Measurements from ENCODE around the gene SGCG. TPM values are rescaled to one million over a fixed set of nuclear protein-coding genes. Genes with fewer than 3 reads are reported as not detected.

SGCG gene
- total and polyA plus RNA-seq, 10 of the 15 experiments (the other 5 are each of a cell fraction or from before 2014, with no cell fraction given), result not detected

DNA sequence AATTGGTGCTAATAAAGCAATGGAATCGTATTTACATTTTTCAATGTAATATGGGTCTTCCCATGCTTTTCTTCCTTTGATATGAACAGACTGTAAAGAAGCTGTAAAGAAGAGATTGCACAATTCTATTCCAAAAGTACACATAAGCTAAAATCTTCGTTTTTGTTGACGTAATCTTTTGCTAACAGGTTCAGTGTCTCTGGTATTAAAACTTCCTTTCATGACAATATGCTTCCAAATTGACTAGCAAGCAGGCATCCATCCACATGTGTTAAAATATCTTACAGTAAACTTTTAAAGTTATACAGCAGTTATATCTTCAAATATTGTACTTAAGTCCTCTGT, 19.3 kb upstream of the SGCG start:
- WGBS (ENCODE audit: insufficient coverage, insufficient replicate concordance, low lambda C conversion rate, missing lambda C conversion rate), result 38% methylated on average over 3 of the region's 3 CpGs
- ATAC-seq, result no peak
- Histone ChIP-seq H3K9ac (ENCODE audit: control insufficient read depth, insufficient read depth, low read length) (no peak overlapping the region), H3K79me2 (ENCODE audit: control insufficient read depth, insufficient read depth, low read length) (no peaks in the 10 kb centered on the region), H3K9me3 (replicated peaks; ENCODE audit: control insufficient read depth, insufficient read depth, low read length) (no peaks in the 10 kb centered on the region), H3K4me2 (ENCODE audit: control insufficient read depth, insufficient read depth) (no peak overlapping the region), H3K36me3 (ENCODE audit: control insufficient read depth in 2 of 2, insufficient read depth in 2 of 2, low read length in 1 of 2) (no peaks in the 10 kb centered on the region), H4K20me1 (ENCODE audit: control insufficient read depth, insufficient read depth) (no peaks in the 10 kb centered on the region), H3K27me3 (replicated peaks in 1 of 2; ENCODE audit: control insufficient read depth in 2 of 2, insufficient read depth in 2 of 2, low read length in 1 of 2) (peaks cover 0 to 4% of the 10 kb centered on the region in 2 experiments; a peak in 2 of 4 replicates), H3K27ac (ENCODE audit: control insufficient read depth, insufficient read depth) (no peak overlapping the region), H3K4me1 (ENCODE audit: control insufficient read depth, insufficient read depth, low read length) (no peaks in the 10 kb centered on the region), H2AFZ (ENCODE audit: control insufficient read depth, low read depth, low read length) (no peak overlapping the region), H3K4me3 (no peak overlapping the region)
- no peak for DNase-seq (ENCODE audit: low read depth, low spot score)
- ChIA-PET CTCF (no interaction called here), POLR2A (no interaction called here), SMC1A (ENCODE audit: uncharacterized antibody, unreplicated experiment) (no interaction called here), RAD21 (ENCODE audit: unreplicated experiment) (no interaction called here)
- BruUV-seq (replicated peaks), result no TSS peak
- in situ Hi-C loops (cut with MboI) (no loop called here), intact Hi-C loops (cut with micrococcal nuclease; ENCODE audit: unreplicated experiment) (no loop called here)
- FAIRE-seq, result no peak
- TF ChIP-seq ETV6 (conservative IDR thresholded peaks at IDR 0.05 in 1 of 2, IDR thresholded peaks at IDR 0.05 in 1 of 2; ENCODE audit: borderline replicate concordance in 1 of 2, low read depth in 1 of 2) (no peak), PKNOX1 (IDR thresholded peaks at IDR 0.05) (no peak), YY1 (IDR thresholded peaks at IDR 0.05; ENCODE audit: low read depth, low read length) (no peak), ZBED1 (IDR thresholded peaks at IDR 0.05; ENCODE audit: borderline replicate concordance) (no peak), SMC3 (IDR thresholded peaks at IDR 0.05; ENCODE audit: borderline replicate concordance, low read length) (no peak), RUNX3 (IDR thresholded peaks at IDR 0.05; ENCODE audit: low read length) (no peak), FOXK2 (IDR thresholded peaks at IDR 0.05) (no peak), REST (IDR thresholded peaks at IDR 0.05; ENCODE audit: low read depth, low read length) (no peak), NFYA (IDR thresholded peaks at IDR 0.05; ENCODE audit: borderline replicate concordance, low read depth, low read length) (no peak)
- TF ChIP-seq, protein P1, sequence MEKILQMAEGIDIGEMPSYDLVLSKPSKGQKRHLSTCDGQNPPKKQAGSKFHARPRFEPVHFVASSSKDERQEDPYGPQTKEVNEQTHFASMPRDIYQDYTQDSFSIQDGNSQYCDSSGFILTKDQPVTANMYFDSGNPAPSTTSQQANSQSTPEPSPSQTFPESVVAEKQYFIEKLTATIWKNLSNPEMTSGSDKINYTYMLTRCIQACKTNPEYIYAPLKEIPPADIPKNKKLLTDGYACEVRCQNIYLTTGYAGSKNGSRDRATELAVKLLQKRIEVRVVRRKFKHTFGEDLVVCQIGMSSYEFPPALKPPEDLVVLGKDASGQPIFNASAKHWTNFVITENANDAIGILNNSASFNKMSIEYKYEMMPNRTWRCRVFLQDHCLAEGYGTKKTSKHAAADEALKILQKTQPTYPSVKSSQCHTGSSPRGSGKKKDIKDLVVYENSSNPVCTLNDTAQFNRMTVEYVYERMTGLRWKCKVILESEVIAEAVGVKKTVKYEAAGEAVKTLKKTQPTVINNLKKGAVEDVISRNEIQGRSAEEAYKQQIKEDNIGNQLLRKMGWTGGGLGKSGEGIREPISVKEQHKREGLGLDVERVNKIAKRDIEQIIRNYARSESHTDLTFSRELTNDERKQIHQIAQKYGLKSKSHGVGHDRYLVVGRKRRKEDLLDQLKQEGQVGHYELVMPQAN (conservative IDR thresholded peaks at IDR 0.05), result no peak

Data from GM12878 (cell line).